G401.6 (cell line): Measurements from ENCODE around the gene SORBS1.

Experiments
- FAIRE-seq: peaks from 2 replicates; lab custom pipeline; 2012; peaks lifted over from hg19 to GRCh38; lab: Jason Lieb, UNC

Gene SORBS1

GRCh38 chr10:95513941-95514392 is 47.2 kb downstream of the SORBS1 start:
- FAIRE-seq, result no peak

- FAIRE-seq, result no peak
These were observed 48.1 kb downstream of the SORBS1 start for GRCh38 chr10:95513008-95513589.

- no peak for FAIRE-seq
These were observed 49.9 kb downstream of the SORBS1 start for GRCh38 chr10:95511314-95511713.

DNA sequence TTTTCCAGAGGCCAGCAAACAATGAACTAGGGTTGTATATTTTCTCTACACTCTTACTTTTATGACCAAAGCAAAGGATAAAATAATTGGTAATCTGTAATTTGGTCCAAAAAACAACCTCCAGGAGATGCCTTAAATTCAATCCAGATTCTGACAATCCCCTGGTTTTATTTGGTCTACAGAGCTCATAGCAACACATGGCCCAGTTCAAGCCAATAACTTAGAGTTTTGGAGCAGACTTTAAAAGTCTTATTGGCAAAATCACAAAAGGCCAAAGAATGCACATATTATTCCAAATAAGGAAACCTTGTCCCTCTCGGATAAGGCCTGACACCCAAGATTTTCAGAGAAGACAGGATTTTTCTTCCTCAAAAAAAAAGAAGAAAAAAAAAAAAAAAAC is 51.9 kb downstream of the SORBS1 start:
- FAIRE-seq, result no peak

DNA sequence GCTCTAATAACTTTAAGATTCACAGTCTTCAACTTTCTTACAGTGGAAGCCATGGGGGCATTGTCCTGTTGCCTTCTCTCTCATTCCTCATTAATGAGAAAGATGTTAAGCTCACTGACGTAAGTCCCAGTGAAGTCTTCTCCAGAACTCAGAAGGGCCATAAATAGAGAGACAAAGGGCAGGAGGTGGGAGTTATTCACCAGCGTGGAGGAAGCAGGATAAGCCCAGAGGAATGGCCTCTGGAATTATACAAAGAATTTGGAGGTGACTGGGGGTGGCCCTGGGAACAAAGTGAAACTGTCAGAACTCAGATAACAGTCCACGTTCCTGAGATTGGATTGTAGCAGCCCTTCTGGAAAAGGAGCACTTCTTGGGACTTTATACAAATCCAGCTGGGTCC is 52.4 kb downstream of the SORBS1 start:
- no peak for FAIRE-seq

- FAIRE-seq, result no peak
These were observed 55.0 kb downstream of the SORBS1 start for GRCh38 chr10:95506056-95506737.

DNA sequence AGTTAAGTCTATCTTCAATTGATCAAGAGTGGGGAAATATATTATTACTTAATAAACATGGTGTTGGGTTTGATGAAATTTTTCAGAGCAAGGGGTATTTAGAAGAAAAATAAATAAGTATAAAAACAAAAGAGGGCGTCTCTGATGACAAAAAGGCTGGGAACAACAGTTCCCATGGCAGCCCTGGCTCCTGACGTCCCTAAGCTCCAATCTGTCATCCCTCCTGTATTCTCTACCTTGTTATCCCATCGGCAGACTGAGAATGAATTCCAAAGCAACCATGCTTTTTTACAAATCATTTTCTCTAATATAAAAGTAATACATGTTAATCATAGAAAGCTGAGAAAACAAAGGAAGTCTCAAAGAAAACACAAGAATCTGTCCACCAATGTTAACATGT is 55.5 kb downstream of the SORBS1 start:
- FAIRE-seq, result no peak

- FAIRE-seq, result no peak
These were observed 56.0 kb downstream of the SORBS1 start for GRCh38 chr10:95505084-95505610.

DNA sequence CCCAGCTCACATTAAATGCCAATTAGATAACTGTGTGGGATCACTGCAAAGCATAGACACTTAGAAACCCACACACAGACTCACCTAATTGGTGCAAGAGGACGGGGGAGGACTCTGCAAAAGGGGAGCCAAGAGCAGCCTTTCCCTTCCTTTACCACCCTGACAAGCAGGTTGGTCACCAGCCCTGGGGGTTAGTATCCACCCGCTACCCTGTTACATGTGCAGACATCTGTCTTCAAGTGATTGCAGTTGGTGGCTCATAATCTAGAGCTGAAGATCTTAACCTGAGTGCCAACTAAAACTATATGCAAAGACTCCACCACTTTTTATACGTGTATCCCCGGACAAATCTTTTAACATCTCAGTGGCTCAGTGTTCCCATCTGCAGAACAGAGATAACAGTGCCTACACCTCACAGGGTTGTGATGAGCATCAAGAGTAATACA is 56.9 kb downstream of the SORBS1 start:
- no peak for FAIRE-seq

- FAIRE-seq, result no peak
These were observed 57.6 kb downstream of the SORBS1 start for GRCh38 chr10:95503526-95503925.

DNA sequence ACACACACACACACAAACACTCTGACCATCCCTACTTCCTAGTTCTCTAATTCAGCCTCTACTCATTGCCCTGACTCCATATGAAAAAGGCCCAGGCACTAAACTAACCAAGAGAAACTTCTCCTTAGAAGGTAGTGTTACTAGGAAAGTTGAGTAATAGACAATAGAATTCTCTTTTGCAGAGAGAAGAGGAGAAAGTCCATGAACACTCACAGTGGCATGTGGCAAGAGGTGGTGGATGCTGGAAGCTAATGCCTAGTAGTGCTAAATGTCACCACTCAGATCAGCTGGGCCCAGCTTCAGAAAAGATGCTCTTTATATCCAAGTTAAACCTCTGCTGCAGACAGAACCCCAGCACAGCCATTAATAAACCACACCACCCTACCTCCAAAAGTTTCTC is 58.2 kb downstream of the SORBS1 start:
- FAIRE-seq, result no peak

DNA sequence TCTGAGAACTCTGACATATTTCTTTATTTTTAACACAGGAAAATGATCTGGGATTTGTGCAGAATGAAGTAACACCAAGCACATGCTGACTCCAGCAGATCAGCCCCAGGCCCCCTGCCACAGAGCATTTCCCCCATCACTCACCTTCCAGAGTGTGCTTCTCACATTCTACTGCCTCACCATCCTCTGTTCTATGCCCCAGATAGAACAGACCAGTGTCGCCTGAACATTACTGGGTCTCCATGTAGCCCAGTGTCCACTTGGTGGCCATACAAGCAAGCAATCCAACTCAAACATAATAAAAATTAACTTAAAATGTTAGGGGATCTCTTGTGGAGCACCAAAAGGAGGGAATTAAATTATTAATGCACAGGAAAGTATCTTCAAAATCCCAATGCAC is 58.8 kb downstream of the SORBS1 start:
- FAIRE-seq, result no peak

GRCh38 chr10:95501203-95502094 is 59.7 kb downstream of the SORBS1 start:
- no peak for FAIRE-seq

DNA sequence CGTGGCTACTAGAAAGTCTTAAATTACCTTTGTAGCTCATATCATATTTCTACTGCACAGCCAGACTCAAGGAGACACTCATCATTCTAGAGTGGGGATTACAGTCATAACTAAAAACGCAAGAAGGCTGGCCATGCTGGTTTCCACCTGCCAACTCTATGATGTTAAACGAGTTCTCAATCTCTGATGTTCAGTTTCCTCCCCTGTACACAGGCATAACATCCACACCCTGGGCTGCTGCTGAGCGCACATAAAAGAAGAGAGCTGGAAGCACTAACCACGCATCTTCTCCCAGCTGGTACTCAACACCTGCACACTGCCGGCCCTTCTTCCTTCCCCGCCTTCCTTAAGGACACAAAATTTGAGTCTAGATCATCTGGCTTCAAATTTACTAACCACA is 60.5 kb downstream of the SORBS1 start:
- FAIRE-seq, result no peak

GRCh38 chr10:95500097-95500496 is 61.1 kb downstream of the SORBS1 start:
- FAIRE-seq, result no peak

GRCh38 chr10:95499482-95499989 is 61.6 kb downstream of the SORBS1 start:
- no peak for FAIRE-seq

DNA sequence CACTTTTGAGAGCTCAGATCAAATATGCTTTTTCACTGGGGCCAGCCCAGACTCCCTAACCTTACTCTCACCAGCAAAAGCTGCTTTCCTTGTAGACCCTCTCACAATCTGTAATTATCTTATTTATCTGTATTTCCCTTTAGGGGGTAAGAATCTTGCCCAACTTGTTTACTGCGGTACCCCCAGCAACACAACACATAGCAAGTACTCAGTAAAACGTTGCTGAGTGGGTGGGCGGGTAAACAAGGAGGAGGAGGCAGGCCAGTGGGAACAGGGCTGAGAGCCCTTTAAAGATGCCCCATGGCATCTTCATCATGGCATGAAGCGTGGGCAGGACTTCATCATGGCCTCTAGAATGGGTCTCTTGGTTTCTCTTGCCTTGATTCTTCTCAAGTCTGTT is 64.2 kb downstream of the SORBS1 start:
- no peak for FAIRE-seq

DNA sequence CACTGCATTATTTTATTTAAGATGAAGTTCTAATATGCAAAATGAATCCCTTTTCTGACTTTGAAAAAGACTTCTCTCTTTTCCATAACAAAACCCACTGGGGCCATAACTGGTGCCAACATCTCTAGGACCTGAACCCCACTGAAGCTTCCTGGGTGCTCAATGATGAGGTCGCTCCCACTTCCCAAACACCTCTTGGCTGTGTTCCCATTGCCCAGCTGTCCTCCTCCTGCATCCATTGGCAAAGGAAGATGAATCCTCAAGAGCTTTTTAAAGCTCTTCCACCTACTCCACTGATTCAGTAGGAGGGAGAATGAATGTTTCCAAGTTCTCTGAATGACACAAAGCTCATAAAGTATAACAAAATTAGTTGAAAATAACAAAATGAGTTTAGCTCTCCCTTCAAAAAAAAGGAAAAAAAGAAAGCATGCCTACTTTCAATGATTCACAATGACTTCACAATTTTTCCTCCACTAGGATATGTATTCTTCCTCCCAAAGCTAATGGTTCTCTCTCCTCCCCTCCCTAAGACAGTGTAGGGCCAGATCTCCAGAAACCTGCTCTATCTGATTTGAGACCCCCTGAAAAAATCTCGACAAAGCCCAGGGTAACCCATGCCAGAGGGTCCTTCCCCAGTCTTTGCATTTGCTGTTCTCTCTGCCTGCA is 64.8 kb downstream of the SORBS1 start:
- no peak for FAIRE-seq

- FAIRE-seq, result no peak
These were observed 67.3 kb downstream of the SORBS1 start for GRCh38 chr10:95493862-95494261.

GRCh38 chr10:95487994-95488393 is 73.2 kb downstream of the SORBS1 start:
- FAIRE-seq, result no peak

- no peak for FAIRE-seq
These were observed 75.9 kb downstream of the SORBS1 start for GRCh38 chr10:95485056-95485844.
